Bronchial smooth muscle cell (primary cell): Measurements from ENCODE around the gene NUP93. TPM values are rescaled to one million over a fixed set of nuclear protein-coding genes. Genes with fewer than 3 reads are reported as not detected.

Experiments
- total RNA-seq: library from RNA; depleted of rRNA; stranded (reverse); fragments of >200 nt; gene quantifications from 2 replicates; pipeline ENCODE4 v1.2.1, GENCODE V29; 2014

Gene NUP93
- 38.7 and 40.7 TPM in 2 replicates for total RNA-seq

DNA sequence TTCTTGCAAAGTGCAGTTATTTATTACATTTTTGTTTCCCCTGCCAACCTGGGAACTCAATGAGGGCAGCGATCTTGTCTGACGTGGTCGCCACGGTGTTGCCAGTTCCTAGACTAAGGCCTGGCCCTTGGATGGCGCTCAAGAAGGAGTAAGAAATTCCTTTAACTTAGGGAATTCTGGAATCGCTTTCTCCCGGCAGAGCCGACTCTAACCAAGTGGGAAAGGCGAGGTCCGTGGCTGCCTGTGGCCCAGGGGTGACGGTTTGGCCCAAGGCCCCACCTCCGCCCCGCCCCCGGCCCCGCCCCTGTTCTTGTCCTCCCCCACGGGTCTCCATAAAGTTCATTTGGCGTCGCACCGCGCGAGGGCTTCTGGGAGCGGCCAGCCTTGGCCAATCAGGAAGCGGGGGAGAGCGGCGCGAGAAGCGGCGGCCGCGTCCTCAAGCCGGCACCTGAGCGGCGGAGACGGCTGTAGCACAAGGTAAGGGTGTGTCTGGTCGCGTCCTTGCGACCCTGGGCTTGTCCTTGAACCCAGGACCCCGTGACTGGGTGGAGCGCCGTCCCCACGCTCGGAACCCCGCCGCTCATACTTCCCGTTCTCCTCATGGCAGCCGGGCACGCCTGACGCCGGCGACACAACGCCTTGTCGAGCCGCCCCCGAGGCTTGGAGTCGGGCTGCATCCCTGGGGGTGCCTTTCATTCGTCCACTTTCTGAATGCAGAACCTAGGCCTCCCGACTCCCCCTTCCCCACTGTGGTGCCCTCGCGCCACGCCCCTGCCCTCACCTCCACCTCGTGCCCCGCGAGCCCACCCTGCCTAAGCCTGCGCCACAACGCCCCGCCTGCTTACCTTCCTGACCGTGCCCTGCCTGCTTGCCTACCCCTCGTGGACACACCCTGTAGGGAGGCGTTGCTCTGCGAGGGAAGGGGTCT, at the start of gene NUP93:
NUP93 (plus strand) TSS at position 395 of the 928 bp plus-strand sequence. CDS start 18,119 bp downstream, outside the sequence.

DNA sequence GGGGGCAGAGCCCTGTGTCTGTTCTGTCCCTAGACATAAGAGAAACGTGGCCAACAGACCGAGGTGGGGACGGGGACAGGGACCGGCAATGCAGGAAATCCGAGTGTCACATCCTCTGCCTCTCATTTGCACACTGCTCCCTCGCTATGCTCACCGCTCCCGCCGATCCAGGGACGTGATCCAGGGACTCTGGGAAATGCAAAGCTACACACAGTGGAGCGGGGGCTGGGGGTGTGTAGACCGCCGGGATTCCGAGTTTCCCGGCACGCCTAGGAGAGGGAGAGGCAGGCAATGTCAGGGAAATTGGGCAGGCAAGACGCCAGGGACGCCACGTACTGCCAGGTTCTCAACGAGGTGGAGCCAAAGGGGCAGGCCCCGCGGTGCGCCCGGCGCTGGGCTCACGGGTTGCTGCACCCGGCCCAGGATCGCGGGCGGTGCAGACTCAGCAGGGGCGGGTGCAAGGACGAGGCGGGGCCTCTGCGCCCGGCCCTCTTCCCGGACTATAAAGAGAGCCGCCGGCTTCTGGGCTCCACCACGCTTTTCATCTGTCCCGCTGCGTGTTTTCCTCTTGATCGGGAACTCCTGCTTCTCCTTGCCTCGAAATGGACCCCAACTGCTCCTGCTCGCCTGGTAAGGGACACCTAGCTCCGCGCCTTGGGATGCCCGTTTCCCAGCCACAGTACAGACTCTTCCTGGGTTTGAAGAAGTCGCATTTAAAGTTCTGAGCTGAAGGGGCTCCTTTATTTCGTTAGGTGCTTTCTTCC, 47.8 kb upstream of the NUP93 start, which contains the start of gene MT1X:
MT1X (plus strand) TSS at position 532 of the 764 bp plus-strand sequence; CDS start at position 603, 71 bp downstream.

GRCh38 chr16:56864960-56865359, 135.0 kb downstream of the NUP93 start, which contains the start of gene SLC12A3:
Gene SLC12A3 (plus strand): TSS chr16:56865207. CDS start chr16:56865236, 29 bp downstream.

Other genes with a start within 250 kb of the NUP93 start
- gene BBS2, start 210.1 kb upstream of the NUP93 start, total RNA-seq = 80.1 and 110 TPM in 2 replicates
- gene MT4, start 165.1 kb upstream of the NUP93 start, total RNA-seq = not detected in 2 replicates
- not detected in 2 replicates for gene MT3, start 140.6 kb upstream of the NUP93 start, total RNA-seq
- 36.7 and 117 TPM in 2 replicates for gene MT2A, start 121.5 kb upstream of the NUP93 start, total RNA-seq
- gene MT1E, start 104.3 kb upstream of the NUP93 start, total RNA-seq = 129 and 231 TPM in 2 replicates
- 2.8 and 3.9 TPM in 2 replicates for gene MT1M, start 97.5 kb upstream of the NUP93 start, total RNA-seq
- 1.4 TPM in 1 of 2 replicates, not detected in the other for gene MT1A, start 91.5 kb upstream of the NUP93 start, total RNA-seq
- gene MT1B, start 78.2 kb upstream of the NUP93 start, total RNA-seq = not detected in 2 replicates
- gene MT1F, start 72.2 kb upstream of the NUP93 start, total RNA-seq = not detected in 2 replicates
- gene MT1G, start 62.1 kb upstream of the NUP93 start, total RNA-seq = not detected in 2 replicates
- gene MT1H, start 60.3 kb upstream of the NUP93 start, total RNA-seq = not detected in 2 replicates
- gene MT1X, start 47.7 kb upstream of the NUP93 start, total RNA-seq = 24.3 and 45.7 TPM in 2 replicates
- gene SLC12A3, start 135.1 kb downstream of the NUP93 start, total RNA-seq = under 0.01 TPM in 1 of 2 replicates, not detected in the other
- gene HERPUD1, start 202.0 kb downstream of the NUP93 start, total RNA-seq = 35.3 and 43.2 TPM in 2 replicates
- not detected in 2 replicates for gene CETP, start 231.8 kb downstream of the NUP93 start, total RNA-seq